IPS-11a (cell line): ENCODE results near the gene HSPA4.

Experiments
- H3K4me3 ChIP-seq: one replicate; pipeline ENCODE4 v1.5.1; 2013; ENCODE audit warnings: low read depth, low read length, control low read depth

Gene HSPA4

GRCh38 chr5:133154274-133155075 is 102.7 kb downstream of the HSPA4 start:
- no peak overlapping the region for H3K4me3 ChIP-seq

GRCh38 chr5:133155326-133155969 is 103.6 kb downstream of the HSPA4 start:
- H3K4me3 ChIP-seq: no peak overlapping the region
